ENCODE data around the gene PKNOX2.

The PKNOX2 gene

GRCh38 chr11:125470355-125470754 is 305.8 kb downstream of the PKNOX2 start:
- DNase-seq (ENCODE audit: low read depth in 2 of 2) = no peak

GRCh38 chr11:125476721-125477120 is 312.2 kb downstream of the PKNOX2 start:
- DNase-seq (ENCODE audit: low read depth in 2 of 2) = no peak

GRCh38 chr11:125479137-125479536 is 314.6 kb downstream of the PKNOX2 start:
- DNase-seq (ENCODE audit: low read depth in 2 of 2) = no peak

- no peak for DNase-seq (ENCODE audit: low read depth in 2 of 2)
These were observed 317.0 kb downstream of the PKNOX2 start for GRCh38 chr11:125481531-125481930.

Measured in stimulated activated CD8-positive, alpha-beta memory T cell treated with anti-CD3 and anti-CD28 coated beads, Interleukin-2, amount 100 ng/mL, for 1 hour (primary cell).